CD4-positive, alpha-beta T cell (primary cell): ENCODE data around the gene C10orf95. TPM values are rescaled to one million over a fixed set of nuclear protein-coding genes. Genes with fewer than 3 reads are reported as not detected.

Experiments
- ATAC-seq: fragments of 200-7000 bp; cut with Tn5 transposase; one replicate; pipeline ENCODE4 v1.10.0; 2022; ENCODE audit warnings: mild to moderate bottlenecking; ENCODE audit not compliant: poor library complexity
- CTCF ChIA-PET: fragments of 350-600 bp; sonication (Branson Sonifier 250); formaldehyde crosslinking; loops from one replicate; lab custom pipeline; 2021; ENCODE audit warnings: antibody characterized with exemption, inconsistent platforms; lab: Charles Lee
- POLR2A ChIA-PET: fragments of 350-600 bp; sonication (Branson Sonifier 250); formaldehyde crosslinking; loops from one replicate; lab custom pipeline; 2021; ENCODE audit warnings: antibody characterized with exemption, inconsistent platforms; lab: Charles Lee
- DNase-seq, 14 experiments: peaks; one replicate each; pipeline ENCODE4 v3.0.0-alpha.2; 2013 to 2020; ENCODE audit warnings: mixed read lengths in 2 of 14
- H3K27ac ChIP-seq, 2 donors: one replicate each; pipeline versions ENCODE4 v1.5.1 to v1.7.0; 2013; ENCODE audit warnings: low read length in 2 of 2, low read depth in 1 of 2, mild to moderate bottlenecking in 1 of 2
- H3K27me3 ChIP-seq, 2 experiments: 1 replicate in 1 of 2; 2 replicates in 1 of 2; pipeline versions ENCODE4 v1.6.1 to v1.7.0; 2013; ENCODE audit warnings: low read length in 2 of 2, control low read depth in 1 of 2, mild to moderate bottlenecking in 1 of 2, moderate library complexity in 1 of 2; ENCODE audit not compliant: insufficient read depth in 2 of 2, control insufficient read depth in 1 of 2
- H3K36me3 ChIP-seq: one replicate; pipeline ENCODE4 v1.6.1; 2013; ENCODE audit warnings: low read length, control low read depth; ENCODE audit not compliant: insufficient read depth
- H3K4me1 ChIP-seq: one replicate; pipeline ENCODE4 v1.6.1; 2013; ENCODE audit warnings: low read length, control low read depth; ENCODE audit not compliant: insufficient read depth
- H3K4me3 ChIP-seq: one replicate; pipeline ENCODE4 v1.5.1; 2013; ENCODE audit warnings: mild to moderate bottlenecking, low read length, moderate library complexity
- H3K9me3 ChIP-seq, 2 experiments: 1 replicate in 1 of 2; 2 replicates in 1 of 2; pipeline versions ENCODE4 v1.6.1 to v1.7.0; 2013; ENCODE audit warnings: low read length in 2 of 2, mild to moderate bottlenecking in 2 of 2, control low read depth in 1 of 2, moderate library complexity in 1 of 2; ENCODE audit not compliant: control insufficient read depth in 1 of 2, insufficient read depth in 1 of 2
- H3K27ac Mint-ChIP-seq: one replicate; pipeline ENCODE4 v1.8.0; 2020; ENCODE audit warnings: mixed read lengths
- H3K27me3 Mint-ChIP-seq: one replicate; pipeline ENCODE4 v1.8.0; 2021; ENCODE audit warnings: mixed read lengths
- H3K36me3 Mint-ChIP-seq: one replicate; pipeline ENCODE4 v1.8.0; 2021; ENCODE audit warnings: low read depth, mixed read lengths
- H3K4me1 Mint-ChIP-seq: one replicate; pipeline ENCODE4 v1.8.0; 2021; ENCODE audit warnings: low read depth, mixed read lengths
- H3K4me3 Mint-ChIP-seq: one replicate; pipeline ENCODE4 v1.8.0; 2020; ENCODE audit warnings: mild to moderate bottlenecking, mixed read lengths
- H3K9me3 Mint-ChIP-seq: one replicate; pipeline ENCODE4 v1.8.0; 2020; ENCODE audit warnings: mixed read lengths
- CTCF ChIP-seq: fragments of 200-600 bp; IDR thresholded peaks from one replicate; pipeline ENCODE4 v1.8.0; 2022; ENCODE audit warnings: antibody characterized with exemption, mild to moderate bottlenecking
- intact Hi-C, 2 experiments: fragments of 100-400 bp; cut with DNase I in 1 of 2; cut with micrococcal nuclease in 1 of 2; formaldehyde crosslinking; loops; one replicate each; pipeline versions ENCODE4 v1.15.1 to v1.9.0; 2023 to 2025; cut with DNase I, micrococcal nuclease
- total RNA-seq, 174 experiments: library from RNA in 2 of 174; stranded (reverse) in 2 of 174; gene quantifications; one replicate each; pipeline ENCODE4 v1.2.3 and lab custom pipeline; 2021 to 2026

Gene C10orf95
- total RNA-seq, 2 experiments from 2014 or later: 0.16 to 0.28 TPM

GRCh38 chr10:102467318-102467717 is 16.0 kb upstream of the C10orf95 start:
- Histone ChIP-seq H3K27ac (no peak overlapping the region), H3K4me3 (no peak overlapping the region), H3K36me3 (peaks cover 4% of the 10 kb centered on the region), H3K9me3 (no peaks in the 10 kb centered on the region), H3K4me1 (peaks cover 7% of the 10 kb centered on the region), H3K27me3 (no peaks in the 10 kb centered on the region)
- CTCF ChIA-PET: no interaction called here
- Mint-ChIP-seq H3K36me3 (no peaks in the 10 kb centered on the region), H3K27ac (no peak overlapping the region), H3K4me1 (peaks cover 6% of the 10 kb centered on the region), H3K4me3 (no peak overlapping the region), H3K9me3 (no peaks in the 10 kb centered on the region), H3K27me3 (no peaks in the 10 kb centered on the region)
- ATAC-seq: no peak
- POLR2A ChIA-PET: no interaction called here
- intact Hi-C loops: no loop called here
- TF ChIP-seq CTCF: no peak
- DNase-seq: no peak

DNA sequence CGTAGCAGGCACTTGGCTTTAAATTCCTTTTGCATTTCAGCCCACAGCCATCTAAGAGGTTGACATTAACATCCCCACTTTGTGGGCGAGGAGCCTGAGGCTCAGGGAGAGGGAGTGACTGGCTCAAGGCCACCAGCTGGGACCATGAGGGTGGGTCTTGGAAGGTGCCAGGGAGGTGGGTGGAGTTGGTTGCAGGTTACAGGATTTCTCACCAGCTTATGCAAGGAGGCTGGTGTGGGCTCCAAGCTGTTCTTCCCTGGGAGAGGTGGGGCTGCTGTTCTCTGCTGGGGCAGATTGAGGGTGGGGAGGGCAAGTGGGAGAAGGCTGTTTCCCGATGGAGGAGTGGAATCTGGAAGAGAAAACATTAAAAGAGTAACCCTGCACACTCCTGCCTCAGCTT is 14.1 kb upstream of the C10orf95 start:
- ChIA-PET CTCF (no interaction called here), POLR2A (no interaction called here)
- Mint-ChIP-seq H3K9me3 (no peaks in the 10 kb centered on the region), H3K27me3 (no peaks in the 10 kb centered on the region), H3K4me3 (no peak overlapping the region), H3K36me3 (no peaks in the 10 kb centered on the region), H3K27ac (no peak overlapping the region), H3K4me1 (peaks cover 24% of the 10 kb centered on the region)
- H3K9me3 ChIP-seq: no peaks in the 10 kb centered on the region
- no peak overlapping the region for H3K4me3 ChIP-seq
- no peak for TF ChIP-seq CTCF
- H3K36me3 ChIP-seq: peaks cover 4% of the 10 kb centered on the region
- ATAC-seq (no peak), DNase-seq (no peak)
- H3K27me3 ChIP-seq: no peaks in the 10 kb centered on the region
- peaks cover 24% of the 10 kb centered on the region for H3K4me1 ChIP-seq
- intact Hi-C loops: no loop called here
- H3K27ac ChIP-seq: no peak overlapping the region

- no peak for DNase-seq
- H3K27me3 Mint-ChIP-seq: no peaks in the 10 kb centered on the region
- POLR2A ChIA-PET: interaction anchor here (6.4 kb wide), 1 partner anchor 13 kb away, joined by 90 read pairs; the partner anchor contains the start of gene C10orf95
- intact Hi-C loops: no loop called here
- no peak overlapping the region for H3K4me3 ChIP-seq
- H3K4me1 Mint-ChIP-seq: peaks cover 24% of the 10 kb centered on the region
- TF ChIP-seq CTCF: no peak
- no peaks in the 10 kb centered on the region for H3K9me3 ChIP-seq
- CTCF ChIA-PET: interaction anchor here (0.9 to 3.2 kb wide), 2 partner anchors 41 to 234 kb away, joined by 3 to 12 read pairs; no protein-coding TSS in a partner anchor
- no peaks in the 10 kb centered on the region for H3K9me3 Mint-ChIP-seq
- H3K27ac Mint-ChIP-seq: no peak overlapping the region
- H3K4me1 ChIP-seq: peaks cover 28% of the 10 kb centered on the region
- no peak overlapping the region for H3K27ac ChIP-seq
- H3K36me3 Mint-ChIP-seq: no peaks in the 10 kb centered on the region
- H3K36me3 ChIP-seq: no peaks in the 10 kb centered on the region
- no peak overlapping the region for H3K4me3 Mint-ChIP-seq
- no peak for ATAC-seq
- H3K27me3 ChIP-seq: no peaks in the 10 kb centered on the region
Measured at GRCh38 chr10:102463983-102464382, 12.6 kb upstream of the C10orf95 start.
